Epithelial cell of esophagus (primary cell): ENCODE data around the gene DPYD.
A peak's percentile ranks its signal among the peaks of the same experiment; 100 is the strongest.

Source experiments
- DNase-seq: peaks from one replicate; pipeline ENCODE4 v3.0.0; 2010; ENCODE audit warnings: low read depth
- H3K4me3 ChIP-seq: 2 replicates; pipeline ENCODE4 v1.5.1; 2011; ENCODE audit warnings: mild to moderate bottlenecking, low read length, control low read depth
- CTCF ChIP-seq: IDR thresholded peaks from 2 replicates; pipeline ENCODE4 v1.5.1; 2011; ENCODE audit warnings: low read depth, mild to moderate bottlenecking, low read length, control low read depth, inconsistent platforms; ENCODE audit not compliant: insufficient read depth; ENCODE audit errors: missing control alignments

The DPYD gene

GRCh38 chr1:97170300-97170699 is 750.5 kb downstream of the DPYD start:
- no peak overlapping the region for H3K4me3 ChIP-seq
- DNase-seq = no peak
- no peak for TF ChIP-seq CTCF

GRCh38 chr1:97168056-97168455 is 752.8 kb downstream of the DPYD start:
- no peak overlapping the region for H3K4me3 ChIP-seq
- TF ChIP-seq CTCF = no peak
- DNase-seq = no peak

GRCh38 chr1:97167246-97167645 is 753.6 kb downstream of the DPYD start:
- H3K4me3 ChIP-seq = no peak overlapping the region
- no peak for TF ChIP-seq CTCF
- DNase-seq = no peak

GRCh38 chr1:97166626-97167025 is 754.2 kb downstream of the DPYD start:
- H3K4me3 ChIP-seq = no peak overlapping the region
- TF ChIP-seq CTCF = no peak
- DNase-seq = no peak

- no peak for TF ChIP-seq CTCF
- no peak for DNase-seq
- H3K4me3 ChIP-seq = no peak overlapping the region
These were observed 756.6 kb downstream of the DPYD start for GRCh38 chr1:97164276-97164639.

GRCh38 chr1:97163591-97164275 is 757.1 kb downstream of the DPYD start:
- TF ChIP-seq CTCF = no peak
- H3K4me3 ChIP-seq = no peak overlapping the region
- DNase-seq = no peak

- no peak for TF ChIP-seq CTCF
- DNase-seq = peak; percentile 6
- no peak overlapping the region for H3K4me3 ChIP-seq
These were observed 760.0 kb downstream of the DPYD start for GRCh38 chr1:97160818-97161217.
